ENCODE measurements around the gene CENPB. TPM values are rescaled to one million over a fixed set of nuclear protein-coding genes. Genes with fewer than 3 reads are reported as not detected.
A peak's percentile ranks its signal among the peaks of the same experiment; 100 is the strongest.

The CENPB gene
- total and polyA plus RNA-seq, 8 donors, result 30.2 to 46.5 (median 39.3) TPM

GRCh38 chr20:3751675-3752385 is 34.7 kb downstream of the CENPB start:
- Histone ChIP-seq H3K4me1 (peaks cover 0 to 6% (median 5%) of the 10 kb centered on the region in 3 donors), H3K27ac (no peak overlapping the region), H3K36me3 (no peaks in the 10 kb centered on the region), H3K9me3 (no peaks in the 10 kb centered on the region), H3K27me3 (peaks cover 0 to 8% (median 0%) of the 10 kb centered on the region in 4 donors), H3K4me3 (peak overlapping the region; percentile 10 to 50 (median 30))
- WGBS, 2 donors, result 11 to 14% methylated on average over 95 of the region's 95 CpGs
- FAIRE-seq (no peak), ATAC-seq (peak; percentile 51 to 76 (median 56)), DNase-seq (peak in 5 of 6 donors; percentile 48 to 75 (median 68))
- no peak for TF ChIP-seq CTCF (IDR thresholded peaks at IDR 0.05)
- intact Hi-C loops (cut with DNase I), result loop anchor here in 1 of 3 donors (10.0 kb wide), 1 partner anchor 333 kb away; no protein-coding TSS in a partner anchor

- DNase-seq (peak in 1 of 6 donors; percentile 59), FAIRE-seq (no peak), ATAC-seq (no peak)
- no peaks in the 10 kb centered on the region for H3K9me3 ChIP-seq
- WGBS, 2 donors, result 27 to 33% methylated on average over 30 to 31 of the region's 31 CpGs
- H3K27me3 ChIP-seq, result peaks cover 0 to 8% (median 0%) of the 10 kb centered on the region in 4 donors
- no peak overlapping the region for H3K27ac ChIP-seq
- H3K4me3 ChIP-seq, result peak overlapping the region in 2 of 4 donors; percentile 37 to 50
- TF ChIP-seq CTCF (IDR thresholded peaks at IDR 0.05), result no peak
- H3K36me3 ChIP-seq, result no peaks in the 10 kb centered on the region
- H3K4me1 ChIP-seq, result peaks cover 0 to 6% (median 5%) of the 10 kb centered on the region in 3 donors
- intact Hi-C loops (cut with DNase I), result loop anchor here in 1 of 3 donors (10.0 kb wide), 1 partner anchor 334 kb away; no protein-coding TSS in a partner anchor
Measured at GRCh38 chr20:3751305-3751674, 35.2 kb downstream of the CENPB start.

GRCh38 chr20:3749689-3750531 is 36.6 kb downstream of the CENPB start:
- peak; percentile 53 to 71 (median 58) for ATAC-seq
- 19 to 20% methylated on average over 64 to 72 of the region's 72 CpGs for WGBS, 2 donors
- Histone ChIP-seq H3K36me3 (no peaks in the 10 kb centered on the region), H3K4me3 (peak overlapping the region in 2 of 4 donors; percentile 34 to 35), H3K4me1 (peaks cover 0 to 11% (median 5%) of the 10 kb centered on the region in 3 donors), H3K27ac (no peak overlapping the region), H3K9me3 (no peaks in the 10 kb centered on the region), H3K27me3 (peaks cover 0 to 8% (median 0%) of the 10 kb centered on the region in 4 donors)
- intact Hi-C loops (cut with DNase I), result loop anchor here in 1 of 3 donors (10.0 kb wide), 1 partner anchor 335 kb away; no protein-coding TSS in a partner anchor
- peak; percentile 64 to 77 (median 72) for TF ChIP-seq CTCF (IDR thresholded peaks at IDR 0.05)
- DNase-seq, result peak in 4 of 6 donors; percentile 68 to 81 (median 70)
- FAIRE-seq, result no peak

GRCh38 chr20:3749087-3749688 is 37.4 kb downstream of the CENPB start:
- Histone ChIP-seq H3K4me3 (peak overlapping the region in 2 of 4 donors; percentile 34 to 35), H3K9me3 (no peaks in the 10 kb centered on the region), H3K4me1 (peaks cover 0 to 11% (median 5%) of the 10 kb centered on the region in 3 donors), H3K36me3 (no peaks in the 10 kb centered on the region), H3K27me3 (peaks cover 0 to 8% (median 0%) of the 10 kb centered on the region in 4 donors), H3K27ac (no peak overlapping the region)
- FAIRE-seq (no peak), DNase-seq (peak in 2 of 6 donors; percentile 38 to 57), ATAC-seq (no peak)
- intact Hi-C loops (cut with DNase I), result no loop called here
- no peak for TF ChIP-seq CTCF (IDR thresholded peaks at IDR 0.05)
- 41 to 46% methylated on average over 17 to 24 of the region's 24 CpGs for WGBS, 2 donors
